HEK293 (cell line): ENCODE results near the gene RNF144A.

Experiments used
- GLIS1 ChIP-seq: fragments of 450-650 bp; formaldehyde crosslinking; IDR thresholded peaks from 2 replicates; pipeline ENCODE4 v1.5.1; 2016; ENCODE audit warnings: missing biosample characterization, missing genetic modification characterization
- ZBTB21 ChIP-seq: fragments of 450-650 bp; formaldehyde crosslinking; IDR thresholded peaks from 2 replicates; pipeline ENCODE4 v1.5.1; 2017; ENCODE audit warnings: missing biosample characterization, missing genetic modification characterization
- ZBTB7A ChIP-seq: fragments of 450-650 bp; formaldehyde crosslinking; IDR thresholded peaks from 2 replicates; pipeline ENCODE4 v1.5.1; 2016; ENCODE audit warnings: low read depth, missing biosample characterization, missing genetic modification characterization
- ZNF121 ChIP-seq: fragments of 450-650 bp; formaldehyde crosslinking; IDR thresholded peaks from 2 replicates; pipeline ENCODE4 v1.5.1; 2016; ENCODE audit warnings: missing biosample characterization, missing genetic modification characterization
- ZNF23 ChIP-seq: fragments of 450-650 bp; formaldehyde crosslinking; IDR thresholded peaks from 2 replicates; pipeline ENCODE4 v1.5.1; 2016; ENCODE audit warnings: missing biosample characterization, missing genetic modification characterization, borderline replicate concordance
- ZNF24 ChIP-seq: fragments of 450-650 bp; formaldehyde crosslinking; IDR thresholded peaks from 2 replicates; pipeline ENCODE4 v1.5.1; 2016; ENCODE audit warnings: missing biosample characterization, missing genetic modification characterization
- ZNF501 ChIP-seq: fragments of 450-650 bp; formaldehyde crosslinking; IDR thresholded peaks from 2 replicates; pipeline ENCODE4 v1.5.1; 2016; ENCODE audit warnings: missing biosample characterization, missing genetic modification characterization
- ZNF830 ChIP-seq: fragments of 450-650 bp; IDR thresholded peaks from 2 replicates; pipeline ENCODE4 v1.5.0; 2018; ENCODE audit warnings: missing biosample characterization, missing genetic modification characterization, low read depth, mild to moderate bottlenecking, moderate library complexity
- TF ChIP-seq, protein P1 (sequence below): fragments of 450-650 bp; formaldehyde crosslinking; IDR thresholded peaks from 2 replicates; pipeline ENCODE4 v1.5.0; 2017; ENCODE audit warnings: missing biosample characterization, missing genetic modification characterization, borderline replicate concordance
- TF ChIP-seq, protein P2 (sequence below): fragments of 450-650 bp; formaldehyde crosslinking; IDR thresholded peaks from 2 replicates; pipeline ENCODE4 v1.5.1; 2016; ENCODE audit warnings: missing biosample characterization, missing genetic modification characterization
- TF ChIP-seq, protein P3 (sequence below): fragments of 450-650 bp; formaldehyde crosslinking; optimal IDR thresholded peaks from 2 replicates; pipeline ENCODE3; 2016; ENCODE audit warnings: missing biosample characterization, mild to moderate bottlenecking, missing genetic modification characterization
- TF ChIP-seq, protein P4 (sequence below): fragments of 450-650 bp; formaldehyde crosslinking; IDR thresholded peaks from 2 replicates; pipeline ENCODE4 v1.5.1; 2016; ENCODE audit warnings: missing biosample characterization, missing genetic modification characterization

GRCh38 chr2:6939071-6939470 lies 21.9 kb downstream of the RNF144A start:
- TF ChIP-seq ZBTB7A: no peak
- TF ChIP-seq, protein P1, sequence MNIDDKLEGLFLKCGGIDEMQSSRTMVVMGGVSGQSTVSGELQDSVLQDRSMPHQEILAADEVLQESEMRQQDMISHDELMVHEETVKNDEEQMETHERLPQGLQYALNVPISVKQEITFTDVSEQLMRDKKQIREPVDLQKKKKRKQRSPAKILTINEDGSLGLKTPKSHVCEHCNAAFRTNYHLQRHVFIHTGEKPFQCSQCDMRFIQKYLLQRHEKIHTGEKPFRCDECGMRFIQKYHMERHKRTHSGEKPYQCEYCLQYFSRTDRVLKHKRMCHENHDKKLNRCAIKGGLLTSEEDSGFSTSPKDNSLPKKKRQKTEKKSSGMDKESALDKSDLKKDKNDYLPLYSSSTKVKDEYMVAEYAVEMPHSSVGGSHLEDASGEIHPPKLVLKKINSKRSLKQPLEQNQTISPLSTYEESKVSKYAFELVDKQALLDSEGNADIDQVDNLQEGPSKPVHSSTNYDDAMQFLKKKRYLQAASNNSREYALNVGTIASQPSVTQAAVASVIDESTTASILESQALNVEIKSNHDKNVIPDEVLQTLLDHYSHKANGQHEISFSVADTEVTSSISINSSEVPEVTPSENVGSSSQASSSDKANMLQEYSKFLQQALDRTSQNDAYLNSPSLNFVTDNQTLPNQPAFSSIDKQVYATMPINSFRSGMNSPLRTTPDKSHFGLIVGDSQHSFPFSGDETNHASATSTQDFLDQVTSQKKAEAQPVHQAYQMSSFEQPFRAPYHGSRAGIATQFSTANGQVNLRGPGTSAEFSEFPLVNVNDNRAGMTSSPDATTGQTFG (tag by site-specific recombination): no peak
- TF ChIP-seq, protein P2, sequence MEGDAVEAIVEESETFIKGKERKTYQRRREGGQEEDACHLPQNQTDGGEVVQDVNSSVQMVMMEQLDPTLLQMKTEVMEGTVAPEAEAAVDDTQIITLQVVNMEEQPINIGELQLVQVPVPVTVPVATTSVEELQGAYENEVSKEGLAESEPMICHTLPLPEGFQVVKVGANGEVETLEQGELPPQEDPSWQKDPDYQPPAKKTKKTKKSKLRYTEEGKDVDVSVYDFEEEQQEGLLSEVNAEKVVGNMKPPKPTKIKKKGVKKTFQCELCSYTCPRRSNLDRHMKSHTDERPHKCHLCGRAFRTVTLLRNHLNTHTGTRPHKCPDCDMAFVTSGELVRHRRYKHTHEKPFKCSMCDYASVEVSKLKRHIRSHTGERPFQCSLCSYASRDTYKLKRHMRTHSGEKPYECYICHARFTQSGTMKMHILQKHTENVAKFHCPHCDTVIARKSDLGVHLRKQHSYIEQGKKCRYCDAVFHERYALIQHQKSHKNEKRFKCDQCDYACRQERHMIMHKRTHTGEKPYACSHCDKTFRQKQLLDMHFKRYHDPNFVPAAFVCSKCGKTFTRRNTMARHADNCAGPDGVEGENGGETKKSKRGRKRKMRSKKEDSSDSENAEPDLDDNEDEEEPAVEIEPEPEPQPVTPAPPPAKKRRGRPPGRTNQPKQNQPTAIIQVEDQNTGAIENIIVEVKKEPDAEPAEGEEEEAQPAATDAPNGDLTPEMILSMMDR (tag by site-specific recombination): no peak
- TF ChIP-seq ZNF121 (tag by site-specific recombination): no peak
- TF ChIP-seq ZNF830 (tag by site-specific recombination): no peak
- TF ChIP-seq, protein P3, sequence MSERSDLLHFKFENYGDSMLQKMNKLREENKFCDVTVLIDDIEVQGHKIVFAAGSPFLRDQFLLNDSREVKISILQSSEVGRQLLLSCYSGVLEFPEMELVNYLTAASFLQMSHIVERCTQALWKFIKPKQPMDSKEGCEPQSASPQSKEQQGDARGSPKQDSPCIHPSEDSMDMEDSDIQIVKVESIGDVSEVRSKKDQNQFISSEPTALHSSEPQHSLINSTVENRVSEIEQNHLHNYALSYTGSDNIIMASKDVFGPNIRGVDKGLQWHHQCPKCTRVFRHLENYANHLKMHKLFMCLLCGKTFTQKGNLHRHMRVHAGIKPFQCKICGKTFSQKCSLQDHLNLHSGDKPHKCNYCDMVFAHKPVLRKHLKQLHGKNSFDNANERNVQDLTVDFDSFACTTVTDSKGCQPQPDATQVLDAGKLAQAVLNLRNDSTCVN: no peak
- TF ChIP-seq ZNF23: no peak
- TF ChIP-seq ZNF24 (tag by site-specific recombination): no peak
- TF ChIP-seq, protein P4, sequence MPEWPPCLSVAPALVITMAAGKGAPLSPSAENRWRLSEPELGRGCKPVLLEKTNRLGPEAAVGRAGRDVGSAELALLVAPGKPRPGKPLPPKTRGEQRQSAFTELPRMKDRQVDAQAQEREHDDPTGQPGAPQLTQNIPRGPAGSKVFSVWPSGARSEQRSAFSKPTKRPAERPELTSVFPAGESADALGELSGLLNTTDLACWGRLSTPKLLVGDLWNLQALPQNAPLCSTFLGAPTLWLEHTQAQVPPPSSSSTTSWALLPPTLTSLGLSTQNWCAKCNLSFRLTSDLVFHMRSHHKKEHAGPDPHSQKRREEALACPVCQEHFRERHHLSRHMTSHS (tag by site-specific recombination): no peak
- no peak for TF ChIP-seq ZBTB21 (tag by site-specific recombination)
- no peak for TF ChIP-seq GLIS1 (tag by site-specific recombination)
- no peak for TF ChIP-seq ZNF501 (tag by site-specific recombination)
